GM12891 (cell line): ENCODE measurements around the gene UBE2O.

Source experiments
- POLR2A ChIP-seq: IDR thresholded peaks from 2 replicates; pipeline ENCODE4 v1.6.1; 2011; ENCODE audit warnings: low read depth, low read length, control low read depth
- POLR2AphosphoS5 ChIP-seq: IDR thresholded peaks from 2 replicates; pipeline ENCODE4 v1.6.1; 2011; ENCODE audit warnings: low read depth, low read length, control low read depth
- POU2F2 ChIP-seq: IDR thresholded peaks from 2 replicates; pipeline ENCODE4 v1.6.1; 2011; ENCODE audit warnings: low read depth, mild to moderate bottlenecking, control low read depth, low read length, moderate library complexity
- TAF1 ChIP-seq: IDR thresholded peaks from 2 replicates; pipeline ENCODE4 v1.6.1; 2011; ENCODE audit warnings: low read depth, low read length, control low read depth

DNA sequence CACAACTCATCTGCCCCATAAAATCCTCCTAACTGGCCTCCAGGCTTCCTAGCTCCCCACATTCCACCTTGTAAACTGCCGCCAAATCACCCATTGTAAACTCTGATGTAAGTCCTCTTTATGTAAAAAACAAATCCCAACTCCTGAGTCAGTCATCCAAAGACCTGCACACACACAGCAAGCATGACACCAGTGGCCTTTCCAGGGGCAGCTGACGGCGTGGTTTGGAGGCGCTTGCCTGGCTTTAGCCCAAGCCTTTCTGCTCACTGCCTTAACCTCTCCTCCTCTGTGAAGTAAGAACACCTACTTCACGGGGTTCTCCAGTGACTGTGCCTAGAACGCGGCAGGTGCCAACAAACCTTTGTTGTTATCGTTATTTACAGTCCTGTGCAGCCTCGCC, 14.0 kb downstream of the UBE2O start:
- no peak for TF ChIP-seq TAF1
- no peak for TF ChIP-seq POLR2AphosphoS5
- no peak for TF ChIP-seq POLR2A
- TF ChIP-seq POU2F2: no peak
